ENCODE data around the gene SH3PXD2A. TPM values are rescaled to one million over a fixed set of nuclear protein-coding genes. Genes with fewer than 3 reads are reported as not detected.

The SH3PXD2A gene
- total RNA-seq, 1 experiment from 2014 or later: 4.5 TPM

GRCh38 chr10:103687718-103688117 lies 167.7 kb downstream of the SH3PXD2A start:
- no peak overlapping the region for H3K27ac ChIP-seq (ENCODE audit: insufficient read length, low read depth, low read length)
- no peaks in the 10 kb centered on the region for H4K20me1 ChIP-seq (ENCODE audit: control insufficient read depth, insufficient read depth, insufficient read length)
- H3K36me3 Mint-ChIP-seq (ENCODE audit: insufficient read depth in 1 of 3, low read depth in 3 of 3): no peaks in the 10 kb centered on the region
- TF ChIP-seq, protein P1, sequence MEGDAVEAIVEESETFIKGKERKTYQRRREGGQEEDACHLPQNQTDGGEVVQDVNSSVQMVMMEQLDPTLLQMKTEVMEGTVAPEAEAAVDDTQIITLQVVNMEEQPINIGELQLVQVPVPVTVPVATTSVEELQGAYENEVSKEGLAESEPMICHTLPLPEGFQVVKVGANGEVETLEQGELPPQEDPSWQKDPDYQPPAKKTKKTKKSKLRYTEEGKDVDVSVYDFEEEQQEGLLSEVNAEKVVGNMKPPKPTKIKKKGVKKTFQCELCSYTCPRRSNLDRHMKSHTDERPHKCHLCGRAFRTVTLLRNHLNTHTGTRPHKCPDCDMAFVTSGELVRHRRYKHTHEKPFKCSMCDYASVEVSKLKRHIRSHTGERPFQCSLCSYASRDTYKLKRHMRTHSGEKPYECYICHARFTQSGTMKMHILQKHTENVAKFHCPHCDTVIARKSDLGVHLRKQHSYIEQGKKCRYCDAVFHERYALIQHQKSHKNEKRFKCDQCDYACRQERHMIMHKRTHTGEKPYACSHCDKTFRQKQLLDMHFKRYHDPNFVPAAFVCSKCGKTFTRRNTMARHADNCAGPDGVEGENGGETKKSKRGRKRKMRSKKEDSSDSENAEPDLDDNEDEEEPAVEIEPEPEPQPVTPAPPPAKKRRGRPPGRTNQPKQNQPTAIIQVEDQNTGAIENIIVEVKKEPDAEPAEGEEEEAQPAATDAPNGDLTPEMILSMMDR (conservative IDR thresholded peaks at IDR 0.05): no peak
- no peaks in the 10 kb centered on the region for H3K9me3 Mint-ChIP-seq
- H3K56ac ChIP-seq (ENCODE audit: insufficient read length, low read depth, low read length): no peak overlapping the region
- no peak overlapping the region for H2BK5ac ChIP-seq (ENCODE audit: insufficient read length, low read length)
- H3T11ph ChIP-seq (ENCODE audit: low read length): no peak overlapping the region
- no peak overlapping the region for H3K4me3 Mint-ChIP-seq
- H2BK20ac ChIP-seq (ENCODE audit: low read depth, low read length, poor library complexity, severe bottlenecking): no peak overlapping the region
- no peak overlapping the region for H3K4ac ChIP-seq (ENCODE audit: low read depth, low read length)
- H2AK5ac ChIP-seq (ENCODE audit: insufficient read length, low read length): no peak overlapping the region
- no peaks in the 10 kb centered on the region for H3K4me1 ChIP-seq (ENCODE audit: insufficient read depth, low read length)
- no peaks in the 10 kb centered on the region; the same call in 1 of the 2 replicates for H3K27me3 ChIP-seq (ENCODE audit: insufficient read depth, low read length)
- peaks cover 5% of the 10 kb centered on the region for H3K23me2 ChIP-seq (ENCODE audit: insufficient read length, low read depth, low read length, poor library complexity, severe bottlenecking)
- H3K9me3 ChIP-seq (ENCODE audit: control insufficient read depth, low read depth, low read length): no peaks in the 10 kb centered on the region
- H3K18ac ChIP-seq (ENCODE audit: insufficient read length, low read depth, low read length): no peak overlapping the region
- H3K9ac ChIP-seq (ENCODE audit: extremely low read depth, insufficient read length, low read length): no peak overlapping the region
- H3K4me2 ChIP-seq (ENCODE audit: insufficient read depth, insufficient read length, low read length): no peak overlapping the region
- peaks cover 35% of the 10 kb centered on the region for H3K27me3 Mint-ChIP-seq (ENCODE audit: low read depth)
- H3K4me1 Mint-ChIP-seq: peaks cover 24 to 32% of the 10 kb centered on the region in 2 experiments
- DNase-seq: no peak
- H2BK120ac ChIP-seq (ENCODE audit: low read depth, low read length, poor library complexity, severe bottlenecking): no peak overlapping the region
- no peak overlapping the region for H2AFZ ChIP-seq (ENCODE audit: low read length)
- no peaks in the 10 kb centered on the region for H3K79me2 ChIP-seq (ENCODE audit: insufficient read depth, low read length)
- no peak overlapping the region for H2BK15ac ChIP-seq (ENCODE audit: low read depth, low read length)
- H3K14ac ChIP-seq (ENCODE audit: insufficient read depth, low read length): no peak overlapping the region
- H2BK12ac ChIP-seq (ENCODE audit: insufficient read length, low read depth, low read length): no peak overlapping the region
- no peak overlapping the region for H3K23ac ChIP-seq (ENCODE audit: insufficient read length, low read depth, low read length)
- no peak overlapping the region for H4K5ac ChIP-seq (ENCODE audit: insufficient read length, low read depth, low read length)
- WGBS (ENCODE audit: extremely low coverage, insufficient read length, low lambda C conversion rate): no CpG with 5 or more reads among the region's 5 CpGs
- no peaks in the 10 kb centered on the region for H3K79me1 ChIP-seq (ENCODE audit: insufficient read depth, low read depth, low read length, poor library complexity, severe bottlenecking)
- no peak overlapping the region for H4K91ac ChIP-seq (ENCODE audit: insufficient read length, low read depth, low read length)
- no peak overlapping the region for H4K8ac ChIP-seq (replicated peaks; ENCODE audit: insufficient read length, low read depth, low read length)
- H3K27ac Mint-ChIP-seq: no peak overlapping the region; a peak in 1 of 7 replicates

All from H9 (cell line).